SW480 (cell line): ENCODE measurements around the gene PSG5.
"Not testable (repeated sequence)": the region's sequence is repeated elsewhere in the genome, so short reads cannot be mapped to it uniquely, and the experiment has no call there.

Experiments
- DNase-seq: peaks from one replicate; pipeline ENCODE4 v3.0.0-alpha.2; 2016; ENCODE audit warnings: low spot score

The PSG5 gene

DNA sequence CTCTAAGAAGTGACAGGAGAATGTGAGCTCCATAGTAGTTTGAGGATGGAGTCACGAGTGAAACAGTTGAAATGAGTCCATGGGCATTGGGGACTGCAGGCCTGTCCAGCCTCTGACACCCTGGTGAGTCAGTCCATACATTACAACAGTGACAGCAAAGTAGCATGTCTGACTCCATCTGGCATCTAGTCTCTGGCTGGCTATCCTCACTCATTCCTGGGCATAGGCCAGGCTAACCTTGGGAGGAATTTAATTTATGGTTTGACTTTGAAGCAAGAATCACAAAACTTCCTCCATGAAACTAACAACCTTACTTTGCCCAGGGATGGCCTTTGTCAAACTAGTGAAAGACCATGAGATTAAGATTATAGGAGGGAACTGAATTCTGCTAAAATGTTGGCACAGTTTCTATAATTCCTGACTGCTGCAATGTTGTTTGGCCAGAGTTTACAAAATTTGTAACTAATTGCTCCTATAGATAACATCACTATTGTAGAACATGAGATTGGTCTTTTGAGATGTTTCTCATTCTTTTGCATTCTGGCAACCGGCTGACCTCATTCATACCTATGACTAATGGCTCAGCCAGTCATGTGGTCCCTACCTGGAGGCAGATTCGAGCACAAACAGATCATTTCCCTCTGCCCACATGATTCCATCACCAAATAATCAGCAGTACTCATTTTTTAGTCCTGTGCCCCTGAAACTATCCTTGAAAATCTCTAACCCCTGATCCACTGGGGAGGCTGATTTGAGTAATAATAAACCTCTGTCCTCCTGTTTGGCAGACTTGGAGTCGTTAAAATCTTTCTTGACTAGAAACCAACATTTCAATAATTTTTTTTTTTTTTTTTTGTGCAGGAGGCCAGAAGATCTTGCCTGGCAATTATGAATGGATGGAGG, 4.2 kb downstream of the PSG5 start:
- DNase-seq: peak; percentile 54

DNA sequence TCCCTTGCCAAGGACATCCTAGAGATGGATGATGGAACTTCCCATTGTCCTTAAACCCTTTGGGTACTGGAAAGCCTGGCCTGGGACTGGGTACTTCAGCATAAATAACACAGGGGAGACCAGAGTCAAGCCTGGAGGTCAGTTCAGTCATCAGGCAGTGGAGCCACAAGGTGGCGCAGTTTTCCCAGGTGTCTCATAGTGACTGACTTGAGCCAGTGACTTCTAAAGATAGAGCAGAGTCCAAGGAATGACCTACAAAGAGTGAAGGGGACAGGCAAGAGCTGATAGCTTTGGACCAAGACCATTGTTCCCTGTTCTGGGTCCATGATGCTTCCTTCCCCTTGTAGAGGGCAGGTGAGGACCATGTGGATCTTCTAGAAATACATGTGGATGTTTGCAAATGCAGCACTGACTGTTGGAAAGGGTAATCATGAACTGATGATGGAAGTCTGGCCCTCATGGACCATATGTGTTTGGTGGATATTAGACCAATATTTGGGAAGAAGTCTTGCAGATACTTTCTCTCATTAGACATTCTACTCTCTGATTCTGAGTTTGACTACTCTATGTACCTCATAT, 6.7 kb downstream of the PSG5 start:
- DNase-seq: not testable (repeated sequence)

DNA sequence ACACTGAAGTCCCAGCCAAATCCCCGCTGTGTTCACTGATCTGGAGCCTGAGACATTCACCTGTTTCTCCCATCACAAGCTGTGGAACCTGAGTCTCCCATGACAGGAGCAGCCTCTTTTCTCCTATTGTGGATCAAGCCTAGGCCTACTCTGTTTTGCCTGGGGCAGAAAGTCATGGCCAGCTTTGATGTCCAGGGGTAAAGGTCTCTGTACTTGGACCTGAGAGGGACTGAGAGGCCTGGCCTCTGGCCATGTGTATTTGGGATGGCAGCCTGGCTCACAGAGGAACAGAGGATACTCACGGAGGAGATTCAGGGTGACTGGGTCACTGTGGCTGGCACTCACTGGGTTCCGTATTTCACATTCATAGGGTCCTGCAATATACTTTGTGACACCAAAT, 7.8 kb downstream of the PSG5 start:
- DNase-seq: not testable (repeated sequence)

DNA sequence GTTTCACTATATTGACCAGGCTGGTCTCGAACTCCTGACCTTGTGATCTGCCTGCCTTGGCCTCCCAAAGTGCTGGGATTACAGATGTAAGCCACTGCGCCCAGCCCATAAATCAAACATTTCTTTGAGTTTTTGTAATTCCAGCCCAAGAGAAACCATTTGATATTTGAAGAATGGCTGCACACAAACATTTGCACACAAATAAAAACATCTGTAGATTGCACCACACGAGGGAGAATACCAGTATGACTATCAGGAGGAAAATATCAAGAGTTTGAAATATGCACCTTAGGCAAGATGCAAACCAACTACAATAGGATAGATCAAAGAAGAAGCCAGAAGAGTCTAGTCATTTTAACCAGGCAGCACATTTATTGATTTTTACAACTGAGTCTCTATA, 20.4 kb downstream of the PSG5 start:
- DNase-seq: not testable (repeated sequence)

DNA sequence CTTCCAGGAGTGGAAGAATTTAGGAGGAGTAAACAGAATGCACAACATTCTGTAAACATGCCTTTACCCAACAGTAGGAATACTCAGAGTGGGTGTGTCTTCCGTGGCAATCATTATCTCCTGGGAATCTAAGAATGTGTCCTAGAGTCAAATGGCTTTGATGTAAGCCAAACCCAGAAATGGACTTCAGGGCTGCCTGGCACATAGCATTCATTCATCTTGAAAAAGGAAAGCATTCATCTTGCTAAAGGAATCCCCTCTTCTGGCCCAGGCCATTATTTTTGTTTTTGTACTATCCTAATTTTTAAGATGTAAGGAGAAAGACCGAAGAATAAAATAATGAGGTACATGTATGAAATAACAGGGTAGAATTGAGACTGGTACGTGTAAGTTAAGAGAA, 23.2 kb downstream of the PSG5 start:
- DNase-seq: peak; percentile 46

DNA sequence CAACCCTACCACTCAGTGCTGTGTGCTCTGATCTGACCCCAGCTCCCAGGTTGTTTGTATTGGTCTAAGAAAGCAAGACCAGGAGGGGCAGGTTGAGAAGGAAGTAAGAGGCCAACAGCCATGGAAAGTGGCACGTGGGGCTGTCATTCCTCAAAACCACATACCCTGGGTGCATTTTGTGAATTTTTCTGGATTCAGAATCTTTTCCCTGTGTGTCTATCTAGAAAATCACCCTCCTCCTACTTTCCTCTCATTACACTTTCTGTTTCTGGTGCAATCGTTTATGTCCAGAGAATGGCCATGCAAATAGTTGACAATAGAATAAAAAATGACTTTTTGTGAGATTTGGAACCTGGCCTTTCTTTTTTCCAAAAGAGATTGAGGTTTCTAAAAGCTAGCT, 24.1 kb downstream of the PSG5 start:
- DNase-seq: not testable (repeated sequence)

DNA sequence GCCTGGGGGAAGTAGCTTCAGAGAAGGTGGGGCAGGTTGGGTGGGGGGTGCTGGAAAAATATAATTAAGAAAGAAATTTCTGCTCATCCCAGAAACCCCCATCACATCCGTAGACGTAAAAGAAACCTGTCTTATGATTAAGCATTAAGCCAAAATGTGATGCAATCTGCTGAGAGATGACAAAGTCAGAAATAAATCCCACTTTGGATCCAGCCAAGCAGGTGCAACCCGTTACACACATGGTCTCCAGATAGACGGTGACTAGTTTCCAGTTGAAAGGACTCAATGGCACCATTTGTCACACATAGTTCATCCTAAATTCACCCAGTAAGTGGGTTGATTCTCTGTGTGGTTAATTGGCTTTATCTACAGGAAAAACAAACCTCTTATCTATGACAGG, 34.1 kb downstream of the PSG5 start:
- DNase-seq: no peak

DNA sequence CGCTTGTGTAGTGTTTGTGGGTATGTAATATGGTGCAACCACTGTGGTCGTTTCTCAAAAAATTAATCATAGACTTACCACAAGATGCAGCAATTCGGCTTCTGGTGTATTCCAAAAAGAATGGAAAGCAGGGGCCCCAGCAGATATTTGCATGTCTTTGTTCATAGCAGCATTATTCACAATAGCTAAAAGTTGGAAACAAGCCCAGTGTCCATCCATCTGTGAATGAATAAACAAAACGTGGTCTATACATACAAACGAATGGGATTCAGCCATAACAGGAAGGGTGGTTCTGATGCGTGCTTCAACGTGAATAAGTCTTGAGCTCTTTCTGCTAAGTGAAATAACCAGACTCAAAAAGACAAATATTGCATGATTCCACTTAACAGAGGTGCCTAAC, 36.5 kb downstream of the PSG5 start:
- peak; percentile 37 for DNase-seq

DNA sequence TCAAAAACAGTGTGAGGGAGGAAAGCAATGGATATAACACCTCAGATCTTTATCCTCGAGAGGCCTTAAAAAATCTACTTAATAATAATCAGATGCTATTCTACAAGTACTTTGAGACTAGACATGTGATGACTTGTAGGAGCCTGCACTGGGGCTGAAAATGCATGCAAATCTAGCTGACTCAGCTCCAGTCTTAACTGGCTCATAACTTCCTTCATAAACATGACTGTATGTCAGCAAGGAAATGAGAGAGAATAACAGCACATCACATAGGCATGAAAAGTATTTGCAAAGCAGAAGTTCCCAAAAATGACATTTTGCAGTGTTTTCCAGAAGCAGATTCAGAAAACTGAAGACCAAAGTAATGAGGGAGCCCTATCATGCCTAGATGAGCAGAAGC, 38.1 kb downstream of the PSG5 start:
- no peak for DNase-seq

DNA sequence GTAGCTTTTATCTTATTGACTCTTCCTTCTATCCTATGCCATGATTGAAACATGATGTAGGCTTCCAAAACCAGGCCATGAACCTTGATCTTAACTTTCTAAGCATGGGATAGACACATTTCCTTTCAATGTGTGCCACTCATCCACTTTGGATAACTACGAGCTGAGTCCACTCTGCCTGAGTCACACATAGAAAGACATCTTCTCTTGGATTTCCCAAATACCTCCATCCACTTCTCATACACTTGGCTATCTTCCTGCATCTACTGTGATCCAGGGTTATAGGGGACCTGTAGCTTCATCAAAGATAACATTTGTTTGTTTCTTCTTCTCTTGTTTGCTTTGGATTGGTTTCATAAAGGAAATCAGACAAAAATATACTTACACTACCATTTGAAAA, 44.6 kb downstream of the PSG5 start:
- not testable (repeated sequence) for DNase-seq

DNA sequence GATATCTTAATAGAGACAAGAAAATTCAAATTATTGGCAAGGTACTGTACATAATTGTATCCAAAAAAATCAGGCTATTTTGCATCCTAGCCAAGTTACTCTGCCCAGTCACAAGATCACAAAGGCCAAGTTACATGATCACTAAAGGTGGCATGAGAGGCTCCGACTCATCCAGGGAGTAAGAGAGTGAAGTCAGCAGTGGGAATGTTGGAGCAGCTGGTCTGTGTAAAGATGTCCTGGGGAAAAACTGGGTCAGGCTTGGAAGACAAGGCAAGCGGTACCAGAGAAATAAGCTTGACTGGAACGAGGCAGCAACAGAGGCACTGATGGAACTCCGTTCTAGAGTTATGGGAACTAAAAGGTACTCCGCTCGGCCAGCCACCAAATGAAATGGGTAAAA, 53.6 kb downstream of the PSG5 start:
- DNase-seq: no peak

DNA sequence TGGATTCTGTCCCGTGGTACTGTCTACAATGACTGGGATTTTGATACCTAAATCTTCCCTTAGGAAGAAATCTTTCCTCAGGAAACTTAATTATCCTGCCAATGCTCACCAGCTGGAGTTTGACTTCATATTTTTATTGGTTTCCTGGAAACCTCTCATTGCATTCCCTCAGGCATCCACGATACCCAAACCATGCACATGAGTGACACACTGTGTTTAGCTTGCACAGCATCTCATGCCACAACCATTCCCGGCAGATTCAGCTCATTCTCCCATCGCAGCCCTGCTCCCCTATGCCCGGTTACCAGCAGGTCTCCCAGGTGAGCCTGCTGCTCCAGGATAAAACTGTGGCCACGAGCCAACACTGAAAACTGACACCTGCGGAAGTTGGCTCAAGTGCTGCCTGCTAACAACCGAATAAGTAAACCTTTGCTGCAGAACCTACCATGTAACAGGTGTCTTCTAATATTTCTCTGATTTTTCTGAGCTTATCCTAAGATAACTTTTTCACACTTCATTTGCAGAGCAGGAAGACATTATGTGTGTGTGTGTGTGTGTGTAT, 55.0 kb downstream of the PSG5 start:
- not testable (repeated sequence) for DNase-seq

DNA sequence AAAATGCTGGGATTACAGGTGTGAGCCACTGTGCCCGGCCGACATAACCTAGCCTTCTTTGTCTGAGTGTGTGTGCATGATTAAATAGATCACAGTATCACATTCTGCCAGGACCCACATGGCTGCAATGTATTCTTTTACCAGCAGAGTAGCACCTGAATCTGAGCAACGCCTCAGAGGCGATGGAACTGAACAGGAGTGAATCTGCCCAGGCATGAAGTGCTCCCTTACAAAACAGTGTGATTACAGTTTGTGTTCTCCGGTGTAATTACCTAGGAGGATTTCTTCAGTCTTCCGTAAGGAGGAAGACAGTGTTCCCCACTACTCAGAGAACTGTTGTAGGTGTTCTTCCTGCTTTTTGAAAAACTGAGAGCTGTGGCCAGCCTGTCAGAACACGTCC, 57.1 kb downstream of the PSG5 start:
- DNase-seq: not testable (repeated sequence)

DNA sequence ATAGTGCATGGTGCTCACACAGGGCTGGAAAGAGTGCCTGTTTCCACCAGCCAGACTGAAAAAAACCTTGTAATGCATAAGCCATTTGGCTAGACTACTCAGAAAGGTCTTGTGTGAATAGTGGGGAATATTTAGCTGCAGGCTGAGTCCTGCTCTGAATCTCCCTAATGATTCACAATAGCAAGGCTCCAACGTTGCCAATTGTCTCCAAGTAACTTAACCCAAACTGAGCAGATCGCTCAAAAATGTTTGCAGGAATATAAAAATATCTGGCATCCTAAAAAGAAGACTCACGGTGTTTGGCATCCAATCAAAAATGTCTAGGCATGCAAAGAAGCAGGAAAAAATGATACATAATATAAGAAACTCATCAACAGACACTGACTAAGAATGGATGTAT, 59.0 kb downstream of the PSG5 start:
- not testable (repeated sequence) for DNase-seq

DNA sequence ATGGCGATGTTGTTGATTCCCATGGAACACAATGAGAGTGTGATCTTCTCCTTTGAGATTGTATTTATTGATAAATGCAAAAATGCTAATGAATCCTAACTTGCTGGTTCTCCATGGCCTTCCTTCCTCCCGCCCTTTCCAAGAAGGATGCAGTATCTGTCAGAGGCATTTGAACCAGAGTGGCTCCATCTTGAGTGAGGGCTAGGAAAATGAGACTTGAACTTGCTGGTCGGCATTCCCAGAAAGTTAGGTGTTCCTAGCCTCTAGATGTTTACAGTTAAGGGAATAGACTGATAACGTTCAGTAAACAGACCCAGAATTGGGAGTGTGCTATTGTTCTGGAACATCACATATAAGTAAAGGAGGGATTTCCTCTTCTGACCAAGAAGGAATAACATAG, 59.6 kb downstream of the PSG5 start:
- DNase-seq: no peak

DNA sequence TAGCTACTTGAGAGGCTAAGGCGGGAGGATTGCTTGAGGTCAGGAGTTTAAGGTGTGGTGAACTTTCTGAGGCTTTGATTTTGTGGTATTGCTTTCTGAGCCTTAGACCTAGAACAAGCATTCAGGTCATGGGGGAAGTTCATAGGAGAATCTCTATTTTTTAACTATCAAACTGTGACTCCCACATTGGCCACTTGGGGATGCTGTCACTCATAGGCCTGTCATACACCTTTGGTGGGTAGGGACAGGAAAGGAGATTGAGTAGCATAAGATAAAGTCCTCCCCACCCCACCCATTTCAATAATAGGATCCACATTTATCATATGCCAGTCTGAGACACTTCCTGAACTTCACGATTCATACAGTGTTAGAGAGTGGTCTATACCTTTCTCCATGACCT, 62.0 kb downstream of the PSG5 start:
- no peak for DNase-seq

DNA sequence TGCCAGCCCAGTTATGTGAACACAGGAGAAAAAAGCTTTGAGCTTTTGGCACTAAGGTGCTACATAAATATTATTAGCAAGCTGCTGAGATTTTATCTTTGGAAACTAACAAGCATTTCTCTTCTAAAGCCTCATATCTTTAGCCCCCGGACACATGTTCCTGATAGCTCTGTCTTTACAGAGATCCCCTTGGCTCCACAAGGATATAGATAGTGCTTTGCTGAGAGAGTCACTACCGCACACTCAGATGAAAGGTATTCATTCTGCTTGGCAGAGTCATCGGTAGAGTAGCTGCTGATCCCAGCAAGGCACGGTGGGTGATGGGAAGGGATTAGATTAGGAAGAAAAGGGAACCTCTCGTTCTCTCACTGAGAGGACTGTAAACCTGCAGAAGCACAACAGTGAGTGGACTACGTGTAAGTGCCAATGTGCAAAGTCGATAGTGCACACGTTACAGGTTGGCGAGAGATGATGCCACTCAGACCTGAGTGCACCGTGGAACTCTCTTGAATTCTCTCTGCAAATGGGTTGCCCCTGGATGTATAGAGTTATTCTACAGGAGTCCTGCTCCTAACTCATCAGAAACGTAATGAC, 65.8 kb downstream of the PSG5 start:
- DNase-seq: not testable (repeated sequence)

DNA sequence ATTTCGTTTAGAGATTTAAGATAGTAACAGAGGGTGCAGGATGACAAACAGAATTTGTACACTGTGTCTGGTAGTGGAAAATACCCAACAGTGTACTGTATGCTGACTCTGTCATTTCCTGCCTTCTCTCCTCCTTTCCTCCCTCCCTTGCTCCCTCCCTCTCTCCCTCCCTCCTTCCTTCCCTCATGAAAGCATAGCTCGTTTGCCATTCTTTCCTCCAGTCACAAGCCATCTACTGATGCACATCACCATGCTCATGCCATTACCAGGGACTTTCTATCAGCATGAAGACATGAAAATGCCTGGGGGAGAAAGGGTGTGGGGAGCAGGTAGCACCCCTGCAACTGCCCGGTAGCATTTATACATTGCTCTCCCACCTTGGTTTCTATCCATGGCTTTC, 66.8 kb downstream of the PSG5 start:
- DNase-seq: not testable (repeated sequence)
